ENCODE data around the gene NELL1.
"Not testable (repeated sequence)": the region's sequence is repeated elsewhere in the genome, so short reads cannot be mapped to it uniquely, and the experiment has no call there.

Gene NELL1

GRCh38 chr11:20762980-20763379, 93.6 kb downstream of the NELL1 start:
- DNase-seq (ENCODE audit: low read depth in 4 of 4, low spot score in 1 of 4), result no peak

GRCh38 chr11:20770414-20770946, 101.1 kb downstream of the NELL1 start:
- no peak for DNase-seq (ENCODE audit: low read depth in 4 of 4, low spot score in 1 of 4)

GRCh38 chr11:20771026-20771425, 101.6 kb downstream of the NELL1 start:
- no peak for DNase-seq (ENCODE audit: low read depth in 4 of 4, low spot score in 1 of 4)

GRCh38 chr11:20771681-20772080, 102.3 kb downstream of the NELL1 start:
- DNase-seq (ENCODE audit: low read depth in 4 of 4, low spot score in 1 of 4), result no peak

GRCh38 chr11:20775331-20775730, 105.9 kb downstream of the NELL1 start:
- no peak for DNase-seq (ENCODE audit: low read depth in 4 of 4, low spot score in 1 of 4)

GRCh38 chr11:20782775-20783174, 113.4 kb downstream of the NELL1 start:
- no peak for DNase-seq (ENCODE audit: low read depth in 4 of 4, low spot score in 1 of 4)

- no peak for DNase-seq (ENCODE audit: low read depth in 4 of 4, low spot score in 1 of 4)
Observed at GRCh38 chr11:20783220-20783619, 113.8 kb downstream of the NELL1 start.

- no peak for DNase-seq (ENCODE audit: low read depth in 4 of 4, low spot score in 1 of 4)
Observed at GRCh38 chr11:20790622-20791021, 121.2 kb downstream of the NELL1 start.

- DNase-seq (ENCODE audit: low read depth in 4 of 4, low spot score in 1 of 4), result no peak
Observed at GRCh38 chr11:20795005-20795404, 125.6 kb downstream of the NELL1 start.

GRCh38 chr11:20808328-20808727, 138.9 kb downstream of the NELL1 start:
- DNase-seq (ENCODE audit: low read depth in 4 of 4, low spot score in 1 of 4), result no peak

GRCh38 chr11:20821046-20821445, 151.7 kb downstream of the NELL1 start:
- DNase-seq (ENCODE audit: low read depth in 4 of 4, low spot score in 1 of 4), result no peak

- DNase-seq (ENCODE audit: low read depth in 4 of 4, low spot score in 1 of 4), result no peak
Observed at GRCh38 chr11:20821470-20821869, 152.1 kb downstream of the NELL1 start.

GRCh38 chr11:20824773-20825172, 155.4 kb downstream of the NELL1 start:
- DNase-seq (ENCODE audit: low read depth in 4 of 4, low spot score in 1 of 4), result no peak

- no peak for DNase-seq (ENCODE audit: low read depth in 4 of 4, low spot score in 1 of 4)
Observed at GRCh38 chr11:20835561-20835960, 166.2 kb downstream of the NELL1 start.

- no peak for DNase-seq (ENCODE audit: low read depth in 4 of 4, low spot score in 1 of 4)
Observed at GRCh38 chr11:20839231-20839630, 169.8 kb downstream of the NELL1 start.

GRCh38 chr11:20840341-20840740, 171.0 kb downstream of the NELL1 start:
- no peak for DNase-seq (ENCODE audit: low read depth in 4 of 4, low spot score in 1 of 4)

GRCh38 chr11:20844216-20844615, 174.8 kb downstream of the NELL1 start:
- DNase-seq (ENCODE audit: low read depth in 4 of 4, low spot score in 1 of 4), result no peak

GRCh38 chr11:20844630-20845029, 175.2 kb downstream of the NELL1 start:
- no peak for DNase-seq (ENCODE audit: low read depth in 4 of 4, low spot score in 1 of 4)

GRCh38 chr11:20854215-20854955, 185.0 kb downstream of the NELL1 start:
- no peak for DNase-seq (ENCODE audit: low read depth in 4 of 4, low spot score in 1 of 4)

GRCh38 chr11:20861322-20861721, 191.9 kb downstream of the NELL1 start:
- no peak for DNase-seq (ENCODE audit: low read depth in 4 of 4, low spot score in 1 of 4)

- not testable (repeated sequence) for DNase-seq (ENCODE audit: low read depth in 4 of 4, low spot score in 1 of 4)
Observed at GRCh38 chr11:20862263-20862662, 192.9 kb downstream of the NELL1 start.

- DNase-seq (ENCODE audit: low read depth in 4 of 4, low spot score in 1 of 4), result no peak
Observed at GRCh38 chr11:20864628-20865027, 195.2 kb downstream of the NELL1 start.

GRCh38 chr11:20865161-20865560, 195.8 kb downstream of the NELL1 start:
- DNase-seq (ENCODE audit: low read depth in 4 of 4, low spot score in 1 of 4), result no peak

Measured in stimulated activated CD4-positive, alpha-beta T cell treated with anti-CD3 and anti-CD28 coated beads, Interleukin-1b, Interleukin-23, amount 100 ng/mL, for 24 hours (primary cell).